ENCODE results near the gene IL19.

GRCh38 chr1:206788487-206789050 is 18.0 kb downstream of the IL19 start:
- no peak for TF ChIP-seq POLR2A (IDR thresholded peaks at IDR 0.05)
- TF ChIP-seq, protein P1, sequence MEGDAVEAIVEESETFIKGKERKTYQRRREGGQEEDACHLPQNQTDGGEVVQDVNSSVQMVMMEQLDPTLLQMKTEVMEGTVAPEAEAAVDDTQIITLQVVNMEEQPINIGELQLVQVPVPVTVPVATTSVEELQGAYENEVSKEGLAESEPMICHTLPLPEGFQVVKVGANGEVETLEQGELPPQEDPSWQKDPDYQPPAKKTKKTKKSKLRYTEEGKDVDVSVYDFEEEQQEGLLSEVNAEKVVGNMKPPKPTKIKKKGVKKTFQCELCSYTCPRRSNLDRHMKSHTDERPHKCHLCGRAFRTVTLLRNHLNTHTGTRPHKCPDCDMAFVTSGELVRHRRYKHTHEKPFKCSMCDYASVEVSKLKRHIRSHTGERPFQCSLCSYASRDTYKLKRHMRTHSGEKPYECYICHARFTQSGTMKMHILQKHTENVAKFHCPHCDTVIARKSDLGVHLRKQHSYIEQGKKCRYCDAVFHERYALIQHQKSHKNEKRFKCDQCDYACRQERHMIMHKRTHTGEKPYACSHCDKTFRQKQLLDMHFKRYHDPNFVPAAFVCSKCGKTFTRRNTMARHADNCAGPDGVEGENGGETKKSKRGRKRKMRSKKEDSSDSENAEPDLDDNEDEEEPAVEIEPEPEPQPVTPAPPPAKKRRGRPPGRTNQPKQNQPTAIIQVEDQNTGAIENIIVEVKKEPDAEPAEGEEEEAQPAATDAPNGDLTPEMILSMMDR (IDR thresholded peaks at IDR 0.05) = no peak
- no peak for TF ChIP-seq EP300 (IDR thresholded peaks at IDR 0.05)
